Smooth muscle cell of the brain vasculature (primary cell): ENCODE measurements around the gene YTHDF2.

Experiments used
- DNase-seq: peaks from one replicate; pipeline ENCODE4 v3.0.0-alpha.2; 2012; ENCODE audit warnings: low read depth, low spot score

Gene YTHDF2

DNA sequence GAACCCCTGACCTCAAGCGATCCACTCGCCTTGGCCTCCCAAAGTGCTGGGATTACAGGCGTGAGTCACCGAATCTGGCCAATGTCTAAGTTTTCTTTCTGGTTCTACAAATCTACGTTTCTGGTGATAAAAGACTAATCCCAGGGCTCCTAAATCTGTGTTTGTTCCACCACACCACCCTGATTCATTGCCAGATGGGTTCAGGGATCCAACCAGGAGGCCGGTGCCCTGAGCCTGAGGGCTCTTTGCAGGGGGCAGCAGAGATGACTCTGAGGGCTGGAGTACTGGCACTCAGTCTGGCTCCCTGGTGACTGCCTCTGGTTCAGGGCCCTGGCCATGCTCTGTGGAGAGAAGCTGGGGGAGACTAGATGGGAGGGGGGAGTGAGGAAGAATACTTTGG is 64.7 kb downstream of the YTHDF2 start:
- no peak for DNase-seq

DNA sequence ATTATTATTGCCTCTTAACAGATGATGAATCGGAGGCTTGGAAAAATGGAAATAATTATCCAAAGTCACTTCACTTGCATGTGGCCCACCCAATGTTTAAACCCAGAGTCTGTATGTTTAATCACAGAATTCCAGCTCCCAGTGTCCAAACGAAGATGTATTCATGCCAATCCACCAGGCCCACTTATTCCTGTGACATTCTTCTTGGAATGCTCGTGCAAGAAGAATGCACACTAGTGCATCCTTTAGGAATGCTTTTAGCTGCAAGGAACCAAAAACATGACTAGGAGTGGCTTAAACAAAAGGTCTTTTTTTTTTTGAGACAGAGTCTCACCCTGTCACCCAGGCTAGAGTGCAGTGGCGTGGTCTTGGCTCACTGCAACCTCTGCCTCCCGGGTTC is 66.3 kb downstream of the YTHDF2 start:
- DNase-seq, result no peak

DNA sequence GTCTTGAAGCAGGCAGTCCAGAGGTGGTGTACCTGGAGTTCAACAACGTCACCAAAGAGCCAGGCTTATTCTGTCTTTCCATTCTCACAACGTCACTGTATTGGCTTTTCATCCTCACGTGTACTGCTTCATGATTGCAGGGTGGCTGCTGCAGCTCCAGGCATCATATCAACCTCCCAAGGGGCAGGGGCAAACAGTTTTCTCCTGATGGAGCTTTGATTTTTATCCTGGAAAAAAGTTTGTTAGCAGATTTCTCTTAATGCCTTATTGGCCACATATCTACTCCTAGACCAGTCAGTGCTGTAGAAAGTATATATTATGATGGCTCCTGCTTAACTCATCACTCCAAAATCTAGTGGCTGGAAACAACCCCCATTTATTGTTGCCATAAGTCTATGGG is 66.9 kb downstream of the YTHDF2 start:
- DNase-seq, result no peak

DNA sequence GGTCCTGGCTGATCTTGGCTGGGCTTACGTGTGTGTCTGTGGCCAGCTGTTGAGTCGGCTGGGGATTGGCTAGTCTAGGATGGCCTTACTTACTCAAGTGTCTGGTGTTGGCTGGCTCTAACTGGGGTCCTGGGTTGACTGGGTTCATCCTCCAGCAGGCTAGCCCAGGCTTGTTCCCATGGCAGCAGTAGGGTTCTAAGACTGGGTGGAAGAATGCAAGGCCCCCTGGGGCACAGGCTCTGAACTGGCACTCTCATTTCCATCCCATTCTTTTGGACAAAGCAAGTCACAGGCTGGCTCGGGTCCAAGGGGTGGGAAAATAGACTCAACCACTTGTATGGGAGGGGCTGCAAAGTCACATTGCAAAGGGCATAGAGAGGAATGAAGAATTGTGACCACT is 67.3 kb downstream of the YTHDF2 start:
- DNase-seq, result no peak

DNA sequence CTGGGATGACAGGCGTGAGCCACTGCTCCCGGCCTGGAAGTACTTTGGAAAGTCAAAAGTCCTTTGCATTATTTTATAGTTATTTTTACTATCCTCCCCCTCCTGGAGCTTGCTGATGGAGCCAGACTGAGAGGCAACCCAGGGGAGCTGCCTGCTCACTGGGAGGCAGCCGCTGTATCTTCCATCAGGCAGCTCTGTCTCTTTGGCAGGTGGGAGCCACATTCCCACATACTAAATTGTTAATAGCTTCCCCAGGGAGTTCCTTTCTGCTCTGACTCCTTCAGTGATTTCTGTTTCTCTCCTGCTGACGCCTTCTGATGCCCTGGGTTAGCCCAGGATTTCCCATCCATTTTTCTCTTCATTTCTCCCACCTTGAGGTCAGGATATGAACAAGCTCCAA is 70.3 kb downstream of the YTHDF2 start:
- no peak for DNase-seq

DNA sequence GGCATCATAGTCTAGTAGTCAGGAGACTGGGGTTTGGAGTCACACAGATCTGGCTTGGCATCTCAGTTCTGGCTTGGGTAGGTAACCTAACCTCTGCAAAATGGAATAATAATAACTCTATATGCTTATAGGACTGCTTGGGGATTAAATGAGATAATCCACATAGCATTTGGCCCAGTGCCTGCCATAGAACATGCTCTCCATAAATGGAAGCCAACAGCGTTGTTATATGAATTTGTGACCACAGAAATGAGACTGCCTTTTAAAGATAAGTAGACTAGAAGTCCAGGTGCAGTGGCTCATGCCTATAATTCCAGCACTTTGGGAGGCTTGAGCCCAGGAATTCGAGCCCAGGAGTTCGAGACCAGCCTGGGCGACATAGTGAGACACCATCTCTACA is 71.2 kb downstream of the YTHDF2 start:
- no peak for DNase-seq

DNA sequence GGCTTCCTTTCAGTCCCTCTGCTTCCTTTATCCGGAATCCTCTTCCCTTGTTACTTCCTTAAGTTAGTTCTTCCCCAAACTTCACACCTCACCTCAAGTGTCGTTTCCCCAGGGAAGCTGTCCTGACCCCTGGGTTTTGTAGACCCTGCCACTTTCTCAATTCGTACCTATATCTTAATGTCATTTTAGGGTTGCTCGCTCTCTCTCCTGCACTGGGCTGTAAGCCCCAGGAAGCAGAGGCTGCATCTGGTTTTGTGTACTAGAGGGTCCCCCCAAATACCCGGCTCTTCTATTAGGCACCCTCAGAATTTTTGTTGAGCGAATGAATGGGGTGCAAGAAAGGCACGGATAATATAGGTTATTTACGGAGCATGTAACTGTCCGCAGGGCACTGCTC is 74.6 kb downstream of the YTHDF2 start:
- DNase-seq, result no peak

DNA sequence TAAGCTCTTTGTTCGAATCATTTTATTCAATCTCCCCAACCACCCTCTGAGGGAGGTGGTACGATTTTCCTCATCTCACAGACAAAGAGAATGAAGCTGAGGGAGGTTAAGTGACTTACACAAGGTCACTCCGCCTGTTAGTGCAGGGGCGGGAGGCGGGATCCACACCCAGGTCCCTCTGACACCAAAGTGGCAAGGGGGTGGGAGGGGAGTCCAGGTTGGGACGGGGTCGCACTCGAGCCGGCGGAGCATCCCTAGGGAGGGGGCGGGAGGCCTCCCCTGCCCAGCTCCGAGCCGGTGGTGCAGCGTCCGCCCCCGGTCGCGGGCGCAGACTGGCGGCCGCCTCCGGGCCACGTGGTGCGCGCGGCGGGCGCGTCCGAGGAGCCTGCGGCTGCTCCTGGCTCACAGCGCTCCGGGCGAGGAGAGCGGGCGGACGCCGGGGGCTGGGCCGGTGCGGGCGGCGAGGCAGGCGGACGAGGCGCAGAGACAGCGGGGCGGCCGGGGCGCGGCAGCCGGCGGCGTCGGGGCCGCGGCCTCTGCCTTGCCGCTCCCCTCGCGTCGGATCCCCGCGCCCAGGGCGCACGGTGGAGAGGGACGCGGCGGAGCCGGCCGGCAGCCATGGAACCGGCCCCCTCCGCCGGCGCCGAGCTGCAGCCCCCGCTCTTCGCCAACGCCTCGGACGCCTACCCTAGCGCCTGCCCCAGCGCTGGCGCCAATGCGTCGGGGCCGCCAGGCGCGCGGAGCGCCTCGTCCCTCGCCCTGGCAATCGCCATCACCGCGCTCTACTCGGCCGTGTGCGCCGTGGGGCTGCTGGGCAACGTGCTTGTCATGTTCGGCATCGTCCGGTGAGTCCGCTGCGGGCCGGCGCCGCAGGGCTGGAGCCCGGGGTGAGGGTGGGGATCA is 75.3 kb downstream of the YTHDF2 start, which contains the start of gene OPRD1:
Gene OPRD1, plus strand, starts transcription at position 405 of the 903 bp plus-strand sequence. Its CDS starts 214 bp downstream, at position 619.
- DNase-seq, result no peak

DNA sequence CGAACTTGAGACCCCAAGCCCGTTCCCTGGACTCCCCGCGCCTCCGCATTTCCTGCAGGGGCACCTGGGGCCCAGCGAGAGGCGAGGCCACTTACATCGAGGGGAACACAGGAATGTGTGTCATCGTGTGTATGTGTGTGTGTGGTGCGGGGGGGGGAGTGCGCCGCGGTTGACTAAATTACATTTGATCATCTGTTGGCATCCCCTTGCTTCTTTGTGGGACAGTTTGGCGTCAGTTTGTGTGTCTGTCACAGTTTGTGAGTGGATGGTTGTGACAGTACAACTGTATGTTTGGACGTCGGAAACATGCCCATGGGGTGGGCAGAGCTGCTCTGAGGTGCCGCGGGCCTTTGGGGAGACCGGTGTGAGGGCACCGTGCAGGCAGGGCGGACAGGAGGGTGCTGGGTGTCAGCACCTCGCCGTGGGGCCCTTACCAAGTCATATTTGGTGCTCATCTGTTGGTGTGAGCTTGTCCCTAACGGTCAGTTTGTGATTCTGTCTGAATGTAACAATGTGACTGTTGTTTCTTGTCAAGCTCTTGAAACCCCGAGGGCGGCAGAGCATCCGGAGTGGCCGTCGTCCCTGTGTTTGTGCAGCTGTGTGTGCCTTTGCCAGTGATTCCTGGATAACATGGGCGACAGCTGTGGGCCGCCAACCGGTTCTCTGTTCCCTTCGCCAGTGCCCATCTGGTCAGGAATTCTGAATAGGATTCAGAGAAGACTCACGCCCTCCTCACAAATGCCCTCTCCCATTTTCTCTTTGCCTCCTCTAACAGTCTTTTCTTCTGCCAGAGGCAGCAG is 76.1 kb downstream of the YTHDF2 start:
- DNase-seq, result no peak

DNA sequence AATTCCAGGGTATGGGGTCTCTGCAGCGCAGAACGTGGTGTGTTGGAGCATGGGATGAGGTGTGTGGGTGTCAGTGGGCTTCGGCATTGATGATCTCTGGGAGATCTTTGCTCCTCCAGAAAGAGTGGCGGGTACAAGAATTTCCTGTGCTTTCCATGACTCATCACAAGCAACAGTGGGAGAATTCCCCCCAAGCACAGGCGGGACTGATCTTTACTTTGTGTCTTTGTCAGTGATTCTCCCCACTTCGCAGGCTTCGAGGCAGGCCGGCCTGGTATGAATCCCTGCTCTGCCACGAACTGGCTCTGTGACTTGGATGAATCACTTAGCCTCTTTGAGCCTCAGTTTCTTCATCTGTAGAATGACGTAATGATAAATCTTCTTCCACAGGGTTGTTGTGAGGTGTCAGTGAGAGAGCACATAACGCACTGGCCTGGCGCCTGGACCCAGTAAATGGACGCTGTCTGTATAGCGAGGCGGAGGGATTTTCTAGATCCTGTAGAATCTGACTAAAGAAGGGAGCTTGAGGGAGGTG is 77.3 kb downstream of the YTHDF2 start:
- DNase-seq, result no peak

DNA sequence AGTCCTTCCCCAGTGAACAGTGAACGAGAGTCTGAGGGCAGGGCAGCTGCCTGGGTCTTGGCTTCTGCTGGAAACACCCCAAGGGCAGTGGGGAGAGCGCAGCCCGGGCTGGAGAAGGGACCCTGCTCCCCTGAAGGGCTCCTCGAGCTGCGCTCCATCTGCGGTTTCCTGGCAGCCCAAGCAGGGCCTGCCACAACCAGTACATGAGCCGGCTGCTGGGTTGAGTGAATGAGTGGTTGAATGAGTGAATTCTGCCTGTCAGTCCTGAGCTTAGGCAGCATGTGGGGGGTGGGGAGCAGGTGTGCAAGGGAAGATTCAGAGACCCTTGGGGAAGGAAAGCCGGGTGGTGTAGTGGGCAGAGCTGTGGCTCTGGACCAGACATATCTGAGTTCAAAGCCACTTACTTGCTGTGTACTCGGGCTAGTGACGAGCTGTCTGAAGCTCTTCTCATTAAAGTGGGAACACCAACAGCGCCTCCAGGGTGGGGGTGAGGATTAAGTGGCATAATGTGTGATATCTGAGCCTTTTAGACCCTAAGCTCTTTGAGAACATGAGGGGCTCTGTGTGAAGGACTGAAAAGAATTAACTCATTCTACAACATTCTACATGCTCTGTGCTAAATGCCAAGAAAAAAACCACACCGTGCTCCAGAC is 78.9 kb downstream of the YTHDF2 start:
- DNase-seq, result no peak

DNA sequence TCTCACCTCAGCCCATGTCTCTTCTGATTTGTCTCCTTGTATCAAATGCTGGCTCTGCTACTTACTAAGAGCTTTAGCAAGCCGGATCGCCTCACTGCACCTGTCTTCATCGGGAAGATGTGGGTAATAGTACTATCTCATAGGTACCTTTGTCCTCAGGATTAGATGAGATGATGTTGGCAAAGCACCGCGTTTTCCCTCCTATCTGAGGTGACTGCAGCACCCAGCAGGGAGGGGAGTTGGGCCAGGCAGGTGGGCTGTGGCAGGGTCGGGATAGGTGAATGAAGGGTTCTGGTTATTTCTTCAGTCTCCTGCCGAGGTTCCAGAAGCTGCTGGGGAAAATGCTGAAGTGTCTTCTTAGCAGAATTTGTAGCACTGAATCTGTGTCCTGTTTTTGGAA is 80.4 kb downstream of the YTHDF2 start:
- DNase-seq, result no peak

DNA sequence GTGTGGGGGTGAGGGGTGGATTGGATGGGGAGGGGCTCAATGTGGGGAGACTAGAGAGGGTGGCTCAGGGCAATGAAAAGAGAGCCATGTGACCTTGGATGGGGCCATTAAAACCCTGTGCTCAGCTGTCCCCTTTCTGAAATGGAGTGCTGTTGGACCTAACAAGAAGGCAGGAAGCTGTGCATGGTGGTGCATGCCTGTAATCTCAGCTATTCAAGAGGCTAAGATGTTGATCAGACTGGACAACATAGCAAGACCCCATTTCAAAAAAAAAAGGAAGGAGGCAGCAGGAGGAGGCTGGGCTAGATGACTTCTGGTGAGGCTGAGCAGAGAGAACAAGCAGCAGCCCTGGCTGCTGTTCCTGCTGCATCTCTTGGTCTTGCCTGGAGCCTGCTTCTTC is 82.3 kb downstream of the YTHDF2 start:
- no peak for DNase-seq
